B cell (primary cell): ENCODE data around the gene MAP7D3. TPM values are rescaled to one million over a fixed set of nuclear protein-coding genes. Genes with fewer than 3 reads are reported as not detected.
"Not testable (repeated sequence)": the region's sequence is repeated elsewhere in the genome, so short reads cannot be mapped to it uniquely, and the experiment has no call there.

Source experiments
- ATAC-seq: fragments of 200-7000 bp; cut with Tn5 transposase; one replicate; pipeline ENCODE4 v1.10.0; 2021; ENCODE audit warnings: low read depth, mild to moderate bottlenecking, moderate number of reproducible peaks, moderate library complexity
- CTCF ChIA-PET: fragments of 350-600 bp; sonication (Branson Sonifier 250); formaldehyde crosslinking; loops from one replicate; lab custom pipeline; 2021; ENCODE audit warnings: antibody characterized with exemption, inconsistent platforms; lab: Charles Lee
- POLR2A ChIA-PET: fragments of 350-600 bp; sonication (Branson Sonifier 250); formaldehyde crosslinking; loops from one replicate; lab custom pipeline; 2021; ENCODE audit warnings: antibody characterized with exemption; lab: Charles Lee
- DNase-seq: peaks from one replicate; pipeline ENCODE4 v3.0.0; 2013
- H2AFZ ChIP-seq: 2 replicates; pipeline ENCODE4 v1.6.1; 2012; ENCODE audit warnings: mild to moderate bottlenecking, low read depth, low read length; ENCODE audit not compliant: insufficient read depth, poor library complexity, severe bottlenecking
- H3K27ac ChIP-seq, 2 donors: 1 replicate in 1 of 2; 2 replicates in 1 of 2; pipeline ENCODE4 v1.5.1; 2012 to 2013; ENCODE audit warnings: low read length in 2 of 2, mild to moderate bottlenecking in 2 of 2, moderate library complexity in 1 of 2
- H3K27me3 ChIP-seq, 4 experiments: fragments of 200-600 bp in 1 of 4; sonication (generic) in 1 of 4; replicated peaks in 1 of 4; 1 replicate in 2 of 4; 2 replicates in 2 of 4; pipeline versions ENCODE4 v1.6.1 to v1.7.0; 2013 to 2016; ENCODE audit warnings: low read length in 3 of 4, mild to moderate bottlenecking in 2 of 4, mixed read lengths in 1 of 4, moderate library complexity in 1 of 4; ENCODE audit not compliant: insufficient read depth in 4 of 4, control insufficient read depth in 3 of 4; ENCODE audit errors: control extremely low read depth in 1 of 4
- H3K36me3 ChIP-seq, 2 experiments: replicated peaks in 1 of 2; 1 replicate in 1 of 2; 2 replicates in 1 of 2; pipeline versions ENCODE4 v1.6.1 to v1.7.1; 2013; ENCODE audit warnings: low read length in 1 of 2; ENCODE audit not compliant: insufficient read depth in 2 of 2, control insufficient read depth in 1 of 2; ENCODE audit errors: control extremely low read depth in 1 of 2, extremely low read depth in 1 of 2
- H3K4me1 ChIP-seq, 2 donors: fragments of 200-600 bp in 1 of 2; sonication (generic) in 1 of 2; 1 replicate in 1 of 2; 2 replicates in 1 of 2; pipeline versions ENCODE4 v1.5.1 to v1.6.1; 2013 to 2017; ENCODE audit warnings: low read length in 2 of 2; ENCODE audit not compliant: control insufficient read depth in 2 of 2, insufficient read depth in 2 of 2
- H3K4me2 ChIP-seq: replicated peaks from 2 replicates; pipeline ENCODE3; 2012; ENCODE audit warnings: mild to moderate bottlenecking, low read depth, low read length; ENCODE audit not compliant: poor library complexity, severe bottlenecking
- H3K4me3 ChIP-seq, 5 experiments: fragments of 200-600 bp in 1 of 5; sonication (generic) in 1 of 5; 1 replicate in 3 of 5; 2 replicates in 2 of 5; pipeline versions ENCODE4 v1.5.1 to v1.7.0; 2011 to 2016; ENCODE audit warnings: low read length in 4 of 5, mild to moderate bottlenecking in 4 of 5, low read depth in 2 of 5, control low read depth in 1 of 5, moderate library complexity in 1 of 5; ENCODE audit not compliant: insufficient read depth in 1 of 5; ENCODE audit errors: control extremely low read depth in 1 of 5, extremely low read depth in 1 of 5
- H3K79me2 ChIP-seq: fragments of 200-600 bp; sonication (generic); one replicate; pipeline ENCODE4 v1.6.0; 2016; ENCODE audit warnings: low read length; ENCODE audit not compliant: control insufficient read depth, insufficient read depth
- H3K9ac ChIP-seq: fragments of 200-600 bp; sonication (generic); 2 replicates; pipeline ENCODE4 v1.6.1; 2017; ENCODE audit warnings: mild to moderate bottlenecking, low read length, moderate library complexity
- H3K9me3 ChIP-seq, 3 donors: one replicate each; pipeline versions ENCODE4 v1.6.1 to v1.7.1; 2013; ENCODE audit warnings: low read length in 2 of 3; ENCODE audit not compliant: control insufficient read depth in 2 of 3, insufficient read depth in 1 of 3; ENCODE audit errors: control extremely low read depth in 1 of 3
- H4K20me1 ChIP-seq: 2 replicates; pipeline ENCODE4 v1.6.0; 2012; ENCODE audit warnings: mild to moderate bottlenecking, low read length; ENCODE audit not compliant: insufficient read depth, control insufficient read depth, poor library complexity, severe bottlenecking
- H3K27ac Mint-ChIP-seq: one replicate; pipeline ENCODE4 v1.8.0; 2021; ENCODE audit warnings: mixed read lengths
- H3K27me3 Mint-ChIP-seq: one replicate; pipeline ENCODE4 v1.8.0; 2021; ENCODE audit warnings: mixed read lengths
- H3K4me1 Mint-ChIP-seq: one replicate; pipeline ENCODE4 v1.8.0; 2021; ENCODE audit warnings: mixed read lengths
- H3K4me3 Mint-ChIP-seq: one replicate; pipeline ENCODE4 v1.8.0; 2021; ENCODE audit warnings: mixed read lengths
- H3K9me3 Mint-ChIP-seq: one replicate; pipeline ENCODE4 v1.8.0; 2022; ENCODE audit warnings: mixed read lengths; ENCODE audit not compliant: insufficient read depth
- CTCF ChIP-seq: fragments of 200-600 bp; IDR thresholded peaks from one replicate; pipeline ENCODE4 v1.8.0; 2022; ENCODE audit warnings: antibody characterized with exemption, mild to moderate bottlenecking
- EZH2 ChIP-seq: IDR thresholded peaks from 2 replicates; pipeline ENCODE4 v1.6.1; 2012; ENCODE audit warnings: borderline replicate concordance, low read depth, mild to moderate bottlenecking, moderate library complexity, low read length; ENCODE audit not compliant: insufficient read depth, poor library complexity, severe bottlenecking
- WGBS: methylation state at CpG from one replicate; pipeline ENCODE4 v1.1.5; 2013; ENCODE audit warnings: missing lambda C conversion rate; ENCODE audit not compliant: insufficient coverage; 5-methylcytosine and 5-hydroxymethylcytosine counted together
- intact Hi-C: fragments of 100-400 bp; cut with micrococcal nuclease; formaldehyde crosslinking; loops from one replicate; pipeline ENCODE4 v1.10.0; 2022
- polyA minus RNA-seq: library from RNA; depleted of rRNA, polyadenylated mRNA; stranded (reverse); fragments of >200 nt; gene quantifications from 2 replicates; pipeline ENCODE4 v1.2.3, GENCODE V29; 2012
- polyA plus RNA-seq: library from polyadenylated mRNA; depleted of rRNA; stranded (reverse); fragments of >200 nt; gene quantifications from 2 replicates; pipeline ENCODE4 v1.2.3, GENCODE V29; 2012
- total RNA-seq, 2 donors: library from RNA; stranded (reverse); fragments of 120-200 nt in 1 of 2; gene quantifications; 1 replicate in 1 of 2; 2 replicates in 1 of 2; pipeline versions ENCODE4 v1.2.3 to v1.2.4, GENCODE V29; 2013 to 2022

Gene MAP7D3
- total RNA-seq: 11.5 and 13.0 TPM in 2 replicates
- total RNA-seq (2013): 16.1 TPM
- polyA plus RNA-seq: 3.8 and 4.2 TPM in 2 replicates
- polyA minus RNA-seq: 5.0 and 6.1 TPM in 2 replicates

DNA sequence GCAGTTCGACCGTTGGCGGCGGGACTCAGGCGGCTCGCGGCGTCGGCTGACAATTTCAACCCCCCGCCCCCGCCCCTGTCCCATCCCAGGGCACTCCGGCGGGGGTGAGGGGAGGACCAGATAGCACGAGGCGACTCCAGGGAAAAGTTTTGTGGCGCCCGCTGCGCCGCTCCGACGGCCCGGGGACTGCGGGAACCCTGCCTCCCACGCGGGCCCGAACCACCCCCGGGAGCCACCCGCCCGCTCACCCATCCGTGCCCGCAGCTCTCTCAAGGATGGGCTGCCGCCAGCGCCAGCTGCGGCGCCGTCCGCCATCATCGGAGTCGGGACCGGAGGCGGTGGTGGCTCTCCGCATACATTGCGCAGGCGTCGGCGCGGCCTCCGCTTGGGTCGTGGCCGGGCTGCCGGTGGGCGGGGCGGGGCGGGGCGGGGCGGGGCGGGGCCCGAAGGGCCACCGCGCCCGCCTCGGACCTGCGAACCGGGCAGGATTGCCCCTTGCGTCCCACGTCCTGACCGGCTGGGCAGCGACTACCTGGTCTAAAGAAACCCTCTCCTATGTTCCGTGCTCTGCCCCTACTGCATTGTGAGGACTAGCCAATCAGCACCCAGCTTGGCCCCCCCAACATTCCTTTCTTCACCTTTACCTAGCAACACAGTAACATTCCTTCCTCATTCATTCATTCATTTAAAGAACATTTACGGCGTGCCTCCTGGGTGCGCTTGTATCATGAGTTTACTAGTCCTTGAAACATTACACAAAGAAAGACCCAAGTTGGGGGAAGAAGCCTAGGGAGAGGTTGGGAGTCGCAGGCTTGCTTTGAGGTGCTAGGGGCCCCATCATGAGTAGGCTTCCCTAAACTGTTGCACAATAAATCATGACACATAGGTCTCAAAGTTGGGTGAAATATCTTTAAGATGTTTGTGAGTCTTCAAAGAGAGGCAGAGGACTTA is at the start of gene MAP7D3:
MAP7D3 (minus strand) TSS at position 360 of the 951 bp plus-strand sequence; CDS start at position 318, 42 bp downstream.
- Histone ChIP-seq H3K9ac (peak within 1 kb of the TSS; percentile 73), H3K9me3 (no peaks in the 10 kb centered on the region), H4K20me1 (no peaks in the 10 kb centered on the region), H3K27ac (peak within 1 kb of the TSS; percentile 47 to 70), H3K36me3 (no peaks in the 10 kb centered on the region), H3K4me2 (peak within 1 kb of the TSS; percentile 72), H3K79me2 (no peaks in the 10 kb centered on the region), H2AFZ (peak within 1 kb of the TSS; percentile 90), H3K4me3 (peak within 1 kb of the TSS; percentile 38 to 75 (median 67)), H3K27me3 (no peaks in the 10 kb centered on the region), H3K4me1 (peaks cover 5 to 11% of the 10 kb centered on the region in 2 donors)
- ATAC-seq (peak; percentile 90), DNase-seq (peak; percentile 81)
- ChIA-PET POLR2A (interaction anchor here (0.6 kb wide), 1 partner anchor 18 kb away, joined by 3 read pairs; no protein-coding TSS in a partner anchor), CTCF (no interaction called here)
- intact Hi-C loops: loop anchor here (2.0 to 5.0 kb wide), 4 partner anchors 23 to 279 kb away; partner anchors contain the start of genes FHL1, HTATSF1 and MMGT1
- no peaks in the 10 kb centered on the region for H3K27me3 Mint-ChIP-seq
- peak within 1 kb of the TSS; percentile 89 for H3K27ac Mint-ChIP-seq
- WGBS: under 1% methylated on average over 39 of the region's 73 CpGs
- H3K4me1 Mint-ChIP-seq: peaks cover 13% of the 10 kb centered on the region
- peak within 1 kb of the TSS; percentile 88 for H3K4me3 Mint-ChIP-seq
- no peak for TF ChIP-seq CTCF
- no peak for TF ChIP-seq EZH2
- H3K9me3 Mint-ChIP-seq: no peaks in the 10 kb centered on the region

GRCh38 chrX:136300721-136301120 is 49.5 kb upstream of the MAP7D3 start, which contains the start of gene ADGRG4:
Gene ADGRG4, plus strand, starts transcription at chrX:136300963. Its CDS starts 7,815 bp downstream, at chrX:136308778.
- H3K27me3 Mint-ChIP-seq, H3K9me3 Mint-ChIP-seq, ATAC-seq, H3K4me3 ChIP-seq, H3K4me3 Mint-ChIP-seq, H3K4me1 Mint-ChIP-seq, intact Hi-C loops, POLR2A ChIA-PET, DNase-seq, H3K4me2 ChIP-seq, H4K20me1 ChIP-seq, H3K9me3 ChIP-seq, H3K4me1 ChIP-seq, H3K36me3 ChIP-seq, H3K27me3 ChIP-seq, H2AFZ ChIP-seq, H3K27ac ChIP-seq, CTCF ChIA-PET, H3K9ac ChIP-seq, H3K27ac Mint-ChIP-seq, H3K79me2 ChIP-seq: not testable (repeated sequence)
- no CpG with 5 or more reads among the region's 4 CpGs for WGBS
